IMR-90 (cell line): ENCODE results near the gene SENP2. TPM values are rescaled to one million over a fixed set of nuclear protein-coding genes. Genes with fewer than 3 reads are reported as not detected.

Source experiments
- ELK1 ChIP-seq: fragments of 150-350 bp; IDR thresholded peaks from 2 replicates; pipeline ENCODE4 v1.6.1; 2016; ENCODE audit warnings: low read depth, mild to moderate bottlenecking, low read length, moderate library complexity, borderline replicate concordance
- FOS ChIP-seq: fragments of 150-350 bp; IDR thresholded peaks from 2 replicates; pipeline ENCODE4 v1.6.1; 2016; ENCODE audit warnings: low read depth, low read length
- MAZ ChIP-seq: IDR thresholded peaks from 2 replicates; pipeline ENCODE4 v1.6.1; 2012; ENCODE audit warnings: low read depth, mild to moderate bottlenecking, low read length, improper control_type of control experiment, moderate library complexity, borderline replicate concordance
- RCOR1 ChIP-seq: IDR thresholded peaks from 2 replicates; pipeline ENCODE4 v1.6.1; 2012; ENCODE audit warnings: mild to moderate bottlenecking, low read length, improper control_type of control experiment; ENCODE audit not compliant: insufficient replicate concordance
- polyA plus RNA-seq, 3 experiments: library from polyadenylated mRNA; depleted of rRNA; stranded (reverse); fragments of >200 nt; gene quantifications; 2 replicates each; pipeline ENCODE4 v1.2.3, GENCODE V29; 2012; ENCODE audit warnings: low replicate concordance in 1 of 3
- total RNA-seq: library from RNA; depleted of rRNA; stranded (reverse); fragments of >200 nt; gene quantifications from 2 replicates; pipeline ENCODE4 v1.2.3, GENCODE V29; 2012

SENP2 gene
- total and polyA plus RNA-seq, 2 of the 4 experiments (the other 2 are of a cell fraction), result 9.4 to 15.2 TPM

- TF ChIP-seq ELK1, result no peak
- no peak for TF ChIP-seq FOS
- TF ChIP-seq RCOR1, result no peak
- TF ChIP-seq MAZ, result peak; percentile 99
Observed at GRCh38 chr3:185585859-185586685, at the start of gene SENP2 (continued).
